ENCODE data around the gene MEIS1.

- no peak for TF ChIP-seq CTCF (tag by site-specific recombination; IDR thresholded peaks at IDR 0.05)
- no peak for TF ChIP-seq ZNF248 (tag by site-specific recombination; IDR thresholded peaks at IDR 0.05)
These were observed 25.1 kb downstream of the MEIS1 start for GRCh38 chr2:66460031-66460430.

Measured in HEK293 (cell line).